Measurements from ENCODE around the gene RPL11.
"Not testable (repeated sequence)": the region's sequence is repeated elsewhere in the genome, so short reads cannot be mapped to it uniquely, and the experiment has no call there.

RPL11 gene

GRCh38 chr1:23646541-23646940 is 45.1 kb upstream of the RPL11 start:
- TF ChIP-seq, protein P1, sequence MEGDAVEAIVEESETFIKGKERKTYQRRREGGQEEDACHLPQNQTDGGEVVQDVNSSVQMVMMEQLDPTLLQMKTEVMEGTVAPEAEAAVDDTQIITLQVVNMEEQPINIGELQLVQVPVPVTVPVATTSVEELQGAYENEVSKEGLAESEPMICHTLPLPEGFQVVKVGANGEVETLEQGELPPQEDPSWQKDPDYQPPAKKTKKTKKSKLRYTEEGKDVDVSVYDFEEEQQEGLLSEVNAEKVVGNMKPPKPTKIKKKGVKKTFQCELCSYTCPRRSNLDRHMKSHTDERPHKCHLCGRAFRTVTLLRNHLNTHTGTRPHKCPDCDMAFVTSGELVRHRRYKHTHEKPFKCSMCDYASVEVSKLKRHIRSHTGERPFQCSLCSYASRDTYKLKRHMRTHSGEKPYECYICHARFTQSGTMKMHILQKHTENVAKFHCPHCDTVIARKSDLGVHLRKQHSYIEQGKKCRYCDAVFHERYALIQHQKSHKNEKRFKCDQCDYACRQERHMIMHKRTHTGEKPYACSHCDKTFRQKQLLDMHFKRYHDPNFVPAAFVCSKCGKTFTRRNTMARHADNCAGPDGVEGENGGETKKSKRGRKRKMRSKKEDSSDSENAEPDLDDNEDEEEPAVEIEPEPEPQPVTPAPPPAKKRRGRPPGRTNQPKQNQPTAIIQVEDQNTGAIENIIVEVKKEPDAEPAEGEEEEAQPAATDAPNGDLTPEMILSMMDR (IDR thresholded peaks at IDR 0.05; ENCODE audit: insufficient read depth, low read length, missing control alignments), result no peak
- ChIA-PET POLR2A (no interaction called here), CTCF (interaction anchor here (1.4 to 20.6 kb wide), 5 partner anchors 10 to 150 kb away, joined by 3 to 1485 read pairs (median 14); partner anchors contain the start of gene ID3)
- DNase-seq (ENCODE audit: low read depth, low spot score), result no peak
- no peak overlapping the region for H3K4me3 ChIP-seq (ENCODE audit: low read depth, low read length)

DNA sequence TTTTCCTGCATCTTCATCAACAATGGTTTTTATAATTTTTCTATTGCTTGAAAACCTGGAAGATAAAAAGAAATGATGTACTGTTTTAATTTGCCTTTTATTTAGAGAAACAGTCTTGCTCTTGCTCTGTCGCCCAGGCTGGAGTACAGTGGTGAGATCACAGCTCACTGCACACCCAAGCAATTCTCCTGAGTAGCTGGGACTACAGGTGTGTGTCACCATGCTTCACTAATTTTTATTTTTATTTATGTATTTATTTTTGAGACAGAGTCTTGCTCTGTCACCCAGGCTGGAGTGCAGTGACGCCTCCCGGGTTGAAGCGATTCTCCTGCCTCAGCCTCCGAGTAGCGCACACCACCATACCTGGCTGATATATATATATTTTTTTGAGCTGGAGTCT is 43.0 kb upstream of the RPL11 start:
- POLR2A ChIA-PET, result no interaction called here
- CTCF ChIA-PET, result interaction anchor here (9.7 kb wide), 1 partner anchor 12 kb away, joined by 111 read pairs; no protein-coding TSS in a partner anchor
- H3K4me3 ChIP-seq (ENCODE audit: low read depth, low read length), result no peak overlapping the region
- DNase-seq (ENCODE audit: low read depth, low spot score), result no peak
- TF ChIP-seq, protein P1 (IDR thresholded peaks at IDR 0.05; ENCODE audit: insufficient read depth, low read length, missing control alignments), result no peak

GRCh38 chr1:23649157-23649556 is 42.4 kb upstream of the RPL11 start:
- H3K4me3 ChIP-seq (ENCODE audit: low read depth, low read length); POLR2A ChIA-PET; DNase-seq (ENCODE audit: low read depth, low spot score): not testable (repeated sequence)
- CTCF ChIA-PET, result interaction anchor here (1.3 to 9.7 kb wide), 3 partner anchors 13 to 104 kb away, joined by 4 to 111 read pairs (median 8); no protein-coding TSS in a partner anchor

DNA sequence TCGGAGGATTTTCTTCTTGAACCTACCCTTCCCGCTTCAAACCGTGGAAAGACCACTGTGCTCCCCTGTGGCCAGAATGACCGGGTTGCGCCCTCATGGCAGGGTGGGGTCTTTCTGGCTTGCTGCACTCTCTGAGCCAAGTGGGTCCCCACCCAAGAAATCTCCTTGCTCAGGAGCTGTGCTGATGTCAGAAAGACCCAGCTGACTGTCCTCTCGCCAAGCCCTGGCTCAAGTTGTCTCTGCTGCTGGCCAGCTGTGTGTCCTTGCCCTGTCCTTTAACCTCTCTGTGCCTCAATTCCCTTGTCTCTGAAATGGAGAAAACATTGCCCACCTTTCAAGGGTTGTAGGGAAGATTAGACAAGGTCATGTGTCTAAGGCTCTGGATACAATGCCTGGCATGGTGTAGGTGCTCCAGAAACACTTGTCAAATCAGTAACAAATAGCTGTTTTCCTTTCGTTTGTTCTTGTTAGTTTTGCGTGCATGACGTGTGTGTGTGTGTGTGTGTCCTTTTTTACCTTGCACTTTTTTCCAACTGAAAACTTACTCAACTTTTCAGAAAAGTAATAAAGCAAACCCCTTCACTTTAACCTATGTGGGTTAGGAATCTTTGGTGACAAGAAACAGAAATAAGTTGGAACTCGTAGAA is 41.1 kb upstream of the RPL11 start:
- TF ChIP-seq, protein P1 (IDR thresholded peaks at IDR 0.05; ENCODE audit: insufficient read depth, low read length, missing control alignments), result no peak
- H3K4me3 ChIP-seq (ENCODE audit: low read depth, low read length), result no peak overlapping the region
- POLR2A ChIA-PET, result no interaction called here

DNA sequence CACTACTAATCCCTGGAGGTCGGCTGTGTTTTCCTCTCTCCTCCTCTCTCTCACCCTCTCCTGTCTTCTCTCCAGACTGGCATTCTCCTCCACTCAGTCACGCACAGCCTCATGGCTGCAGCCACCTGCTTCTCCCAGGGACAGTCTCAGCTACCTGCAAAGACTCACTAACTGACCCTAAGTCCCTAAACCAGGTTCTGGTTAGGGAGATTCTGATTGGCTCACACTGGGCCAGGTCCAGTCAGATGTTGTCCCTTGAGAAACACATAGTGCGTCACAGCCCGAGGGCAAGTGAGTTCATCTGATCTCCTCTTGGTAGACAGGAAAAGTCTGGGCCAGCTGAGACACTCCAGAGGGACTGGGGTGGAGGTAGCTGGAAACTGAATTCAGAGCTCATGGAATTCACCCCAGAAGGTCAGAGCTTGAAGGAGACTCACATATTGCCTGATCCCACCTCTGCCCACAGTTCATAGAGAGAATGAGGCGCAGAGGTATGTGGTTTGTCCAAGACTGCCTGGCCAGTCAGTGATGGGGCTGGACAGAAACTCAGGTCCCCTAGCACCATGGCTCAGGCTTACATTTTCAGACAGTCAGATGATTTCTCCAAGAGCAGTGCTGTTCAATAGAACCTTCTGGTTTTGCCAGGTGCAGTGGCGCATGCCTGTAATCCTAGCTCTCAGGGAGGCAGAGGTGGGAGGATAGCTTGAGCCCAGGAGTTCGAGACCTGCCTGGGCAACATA is 40.4 kb upstream of the RPL11 start:
- TF ChIP-seq, protein P1 (IDR thresholded peaks at IDR 0.05; ENCODE audit: insufficient read depth, low read length, missing control alignments), result no peak
- POLR2A ChIA-PET, result no interaction called here
- H3K4me3 ChIP-seq (ENCODE audit: low read depth, low read length), result no peak overlapping the region
- no peak for DNase-seq (ENCODE audit: low read depth, low spot score)
- CTCF ChIA-PET, result interaction anchor here (0.8 to 9.7 kb wide), 4 partner anchors 15 to 111 kb away, joined by 3 to 111 read pairs (median 6); no protein-coding TSS in a partner anchor

More for the DNA sequence above, 41.1 kb upstream of the RPL11 start:
- no peak for DNase-seq (ENCODE audit: low read depth, low spot score)
- CTCF ChIA-PET, result interaction anchor here (0.8 to 9.7 kb wide), 5 partner anchors 14 to 110 kb away, joined by 4 to 111 read pairs (median 8); no protein-coding TSS in a partner anchor

GRCh38 chr1:23657659-23658275 is 33.8 kb upstream of the RPL11 start:
- DNase-seq (ENCODE audit: low read depth, low spot score), result no peak
- CTCF ChIA-PET, result interaction anchor here (1.2 to 3.9 kb wide), 18 partner anchors 7 to 161 kb away, joined by 3 to 28 read pairs (median 7); no protein-coding TSS in a partner anchor
- POLR2A ChIA-PET, result no interaction called here
- TF ChIP-seq, protein P1 (IDR thresholded peaks at IDR 0.05; ENCODE audit: insufficient read depth, low read length, missing control alignments), result peak; percentile 90
- H3K4me3 ChIP-seq (ENCODE audit: low read depth, low read length), result no peak overlapping the region
